CD14-positive monocyte (primary cell): ENCODE data around the gene CD96. TPM values are rescaled to one million over a fixed set of nuclear protein-coding genes. Genes with fewer than 3 reads are reported as not detected.

Experiments
- DNase-seq, 3 donors: peaks; one replicate each; pipeline ENCODE4 v3.0.0-alpha.2; 2011 to 2022
- H2AFZ ChIP-seq: 2 replicates; pipeline ENCODE4 v1.6.0; 2012; ENCODE audit warnings: mild to moderate bottlenecking, low read depth, low read length, inconsistent platforms; ENCODE audit not compliant: insufficient read depth, poor library complexity, severe bottlenecking
- H3K27ac ChIP-seq, 2 donors: 1 replicate in 1 of 2; 2 replicates in 1 of 2; pipeline ENCODE4 v1.5.1; 2012 to 2013; ENCODE audit warnings: low read length in 2 of 2, control low read depth in 1 of 2, inconsistent platforms in 1 of 2, low read depth in 1 of 2, mild to moderate bottlenecking in 1 of 2
- H3K27me3 ChIP-seq, 2 donors: one replicate each; pipeline versions ENCODE4 v1.6.0 to v1.6.1; 2011 to 2013; ENCODE audit warnings: low read length in 2 of 2; ENCODE audit not compliant: control insufficient read depth in 2 of 2, insufficient read depth in 2 of 2
- H3K36me3 ChIP-seq, 2 donors: replicated peaks in 1 of 2; 1 replicate in 1 of 2; 2 replicates in 1 of 2; pipeline versions ENCODE4 v1.5.1 to v1.6.1; 2012 to 2013; ENCODE audit warnings: low read length in 2 of 2, control low read depth in 1 of 2, inconsistent platforms in 1 of 2, mild to moderate bottlenecking in 1 of 2; ENCODE audit not compliant: insufficient read depth in 2 of 2, control insufficient read depth in 1 of 2
- H3K4me1 ChIP-seq, 2 donors: 1 replicate in 1 of 2; 2 replicates in 1 of 2; pipeline versions ENCODE4 v1.5.1 to v1.6.1; 2012 to 2013; ENCODE audit warnings: low read length in 2 of 2, control low read depth in 1 of 2, inconsistent platforms in 1 of 2, mild to moderate bottlenecking in 1 of 2, moderate library complexity in 1 of 2; ENCODE audit not compliant: insufficient read depth in 2 of 2, control insufficient read depth in 1 of 2
- H3K4me2 ChIP-seq: replicated peaks from 2 replicates; pipeline ENCODE3; 2012; ENCODE audit warnings: low read length, moderate library complexity, mild to moderate bottlenecking; ENCODE audit not compliant: poor library complexity, severe bottlenecking; ENCODE audit errors: extremely low read depth
- H3K4me3 ChIP-seq, 3 experiments: fragments of 200-600 bp in 1 of 3; sonication (generic) in 1 of 3; replicated peaks in 1 of 3; 1 replicate in 2 of 3; 2 replicates in 1 of 3; pipeline ENCODE4 v1.5.1; 2011 to 2013; ENCODE audit warnings: low read length in 3 of 3, mild to moderate bottlenecking in 3 of 3, control low read depth in 2 of 3, low read depth in 2 of 3, inconsistent platforms in 1 of 3, moderate library complexity in 1 of 3
- H3K79me2 ChIP-seq: 2 replicates; pipeline ENCODE4 v1.6.0; 2012; ENCODE audit warnings: mild to moderate bottlenecking, control low read depth, inconsistent platforms, low read length, moderate library complexity; ENCODE audit not compliant: insufficient read depth
- H3K9ac ChIP-seq: 2 replicates; pipeline ENCODE4 v1.6.0; 2017; ENCODE audit warnings: low read length, mild to moderate bottlenecking; ENCODE audit not compliant: insufficient read depth, poor library complexity, severe bottlenecking
- H3K9me3 ChIP-seq, 2 donors: replicated peaks in 1 of 2; 1 replicate in 1 of 2; 2 replicates in 1 of 2; pipeline versions ENCODE4 v1.5.1 to v1.6.1; 2012 to 2013; ENCODE audit warnings: low read length in 2 of 2, control low read depth in 1 of 2; ENCODE audit not compliant: control insufficient read depth in 1 of 2, insufficient read depth in 1 of 2
- H4K20me1 ChIP-seq: 2 replicates; pipeline ENCODE4 v1.6.0; 2012; ENCODE audit warnings: mild to moderate bottlenecking, low read length, control low read depth, moderate library complexity; ENCODE audit not compliant: insufficient read depth
- H3K27ac Mint-ChIP-seq, 7 donors: one replicate each; pipeline ENCODE4 v1.8.0; 2020; ENCODE audit warnings: mild to moderate bottlenecking in 7 of 7, mixed read lengths in 7 of 7, moderate library complexity in 6 of 7, inconsistent platforms in 2 of 7
- H3K27me3 Mint-ChIP-seq, 3 donors: one replicate each; pipeline ENCODE4 v1.8.0; 2021 to 2022; ENCODE audit warnings: low read depth in 3 of 3, mild to moderate bottlenecking in 3 of 3, mixed read lengths in 3 of 3, moderate library complexity in 3 of 3, inconsistent platforms in 1 of 3
- H3K36me3 Mint-ChIP-seq, 2 donors: one replicate each; pipeline ENCODE4 v1.8.0; 2020; ENCODE audit warnings: mixed read lengths in 2 of 2, inconsistent platforms in 1 of 2, mild to moderate bottlenecking in 1 of 2
- H3K4me1 Mint-ChIP-seq: one replicate; pipeline ENCODE4 v1.8.0; 2020; ENCODE audit warnings: mild to moderate bottlenecking, mixed read lengths
- H3K4me3 Mint-ChIP-seq, 2 donors: one replicate each; pipeline ENCODE4 v1.8.0; 2020; ENCODE audit warnings: mild to moderate bottlenecking in 2 of 2, mixed read lengths in 2 of 2, moderate library complexity in 1 of 2
- H3K9me3 Mint-ChIP-seq, 7 donors: one replicate each; pipeline ENCODE4 v1.8.0; 2020 to 2022; ENCODE audit warnings: mixed read lengths in 7 of 7, mild to moderate bottlenecking in 6 of 7, moderate library complexity in 6 of 7, inconsistent platforms in 2 of 7
- CTCF ChIP-seq: fragments of 200-600 bp; IDR thresholded peaks from one replicate; pipeline ENCODE4 v1.8.0; 2022; ENCODE audit warnings: antibody characterized with exemption, mild to moderate bottlenecking
- WGBS: methylation state at CpG from one replicate; pipeline ENCODE4 v1.1.5; 2013; ENCODE audit warnings: missing lambda C conversion rate; ENCODE audit not compliant: insufficient coverage; 5-methylcytosine and 5-hydroxymethylcytosine counted together
- intact Hi-C, 2 donors: fragments of 100-400 bp; cut with micrococcal nuclease; formaldehyde crosslinking; loops; one replicate each; pipeline versions ENCODE4 v1.15.0 to v1.15.1; 2023
- polyA plus RNA-seq, 3 donors: library from polyadenylated mRNA; depleted of rRNA in 1 of 3; unstranded in 2 of 3; stranded (reverse) in 1 of 3; fragments of 300-500 nt in 2 of 3; fragments of >200 nt in 1 of 3; fragmentation: Illumina TruSeq in 2 of 3; gene quantifications; 1 replicate in 2 of 3; 2 replicates in 1 of 3; pipeline ENCODE4 v1.2.3, GENCODE V29; 2012 to 2021

Gene CD96
- polyA plus RNA-seq, 3 donors, result 0.05 to 0.97 (median 0.33) TPM

DNA sequence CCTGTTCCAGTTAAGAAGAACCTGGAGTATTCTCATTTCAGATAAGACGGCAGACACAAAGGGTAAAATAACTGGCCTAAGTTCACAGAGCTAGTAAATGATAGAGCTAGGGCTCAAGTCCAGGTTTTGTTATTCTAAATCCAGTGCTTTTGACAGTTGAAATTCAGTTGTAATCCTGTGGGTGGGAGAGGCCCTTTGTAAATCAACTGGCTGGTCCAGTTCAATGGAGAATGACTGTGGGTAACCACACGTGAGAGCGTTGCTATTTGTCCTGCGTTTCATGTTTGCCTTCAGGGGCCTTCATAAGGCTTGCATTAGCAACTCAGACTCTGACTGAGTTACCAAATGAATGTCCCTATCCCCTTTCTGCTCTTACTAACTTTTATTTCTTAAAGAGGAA is 24.2 kb upstream of the CD96 start:
- H3K27me3 Mint-ChIP-seq, result no peaks in the 10 kb centered on the region

DNA sequence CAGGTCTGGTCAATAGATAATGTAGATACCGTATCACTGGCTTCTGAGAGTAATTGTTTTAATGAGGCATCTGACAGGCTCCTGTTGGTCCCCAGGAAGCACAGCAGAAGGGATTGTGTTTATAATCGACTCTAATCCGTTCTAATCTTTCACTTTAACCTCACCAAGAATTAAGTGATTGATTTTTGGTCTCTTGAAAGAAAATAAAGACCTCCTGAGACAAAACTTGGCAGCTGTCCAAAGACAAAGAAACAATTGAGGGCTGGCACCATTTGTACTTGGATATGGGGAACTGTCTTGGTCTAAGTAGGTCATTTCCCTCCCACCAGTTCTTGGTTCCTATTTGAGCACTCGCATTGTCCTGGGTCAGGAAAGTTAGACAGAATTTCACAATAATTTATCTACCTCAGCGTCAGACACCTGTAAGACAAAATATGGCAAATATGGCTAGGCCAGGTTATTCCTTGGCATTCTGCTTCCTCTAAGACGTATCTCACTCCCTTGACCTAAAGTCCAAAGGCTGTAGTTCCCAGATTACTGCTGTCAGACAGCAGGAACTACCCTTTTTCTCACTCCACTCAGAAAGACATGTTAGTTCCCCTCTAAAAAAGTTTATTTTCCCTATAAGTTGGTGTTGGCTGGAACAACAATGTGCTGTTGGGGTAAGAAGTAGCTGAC is 22.7 kb upstream of the CD96 start:
- Histone ChIP-seq H3K9me3 (no peaks in the 10 kb centered on the region), H3K27me3 (no peaks in the 10 kb centered on the region), H3K27ac (no peak overlapping the region), H3K4me2 (no peak overlapping the region), H2AFZ (no peak overlapping the region), H3K9ac (no peak overlapping the region), H3K4me1 (no peaks in the 10 kb centered on the region), H3K36me3 (no peaks in the 10 kb centered on the region), H4K20me1 (no peaks in the 10 kb centered on the region), H3K79me2 (no peaks in the 10 kb centered on the region), H3K4me3 (no peak overlapping the region)
- WGBS, result 90% methylated on average over 3 of the region's 6 CpGs
- no peak overlapping the region for H3K4me3 Mint-ChIP-seq
- no peak for DNase-seq
- TF ChIP-seq CTCF, result no peak
- H3K4me1 Mint-ChIP-seq, result no peaks in the 10 kb centered on the region
- no peaks in the 10 kb centered on the region for H3K36me3 Mint-ChIP-seq
- intact Hi-C loops, result no loop called here
- H3K9me3 Mint-ChIP-seq, result peaks cover 0 to 4% (median 2%) of the 10 kb centered on the region in 7 donors
- no peaks in the 10 kb centered on the region for H3K27me3 Mint-ChIP-seq
- H3K27ac Mint-ChIP-seq, result no peak overlapping the region

More for the DNA sequence above, 24.2 kb upstream of the CD96 start:
- no peak for TF ChIP-seq CTCF
- WGBS, result 100% methylated on average over 3 of the region's 4 CpGs
- H3K9me3 ChIP-seq, result no peaks in the 10 kb centered on the region
- DNase-seq, result no peak
- Mint-ChIP-seq H3K9me3 (peaks cover 0 to 4% (median 0%) of the 10 kb centered on the region in 7 donors), H3K4me3 (no peak overlapping the region), H3K4me1 (no peaks in the 10 kb centered on the region), H3K27ac (no peak overlapping the region), H3K36me3 (no peaks in the 10 kb centered on the region)
- no peaks in the 10 kb centered on the region for H3K36me3 ChIP-seq
- no peak overlapping the region for H2AFZ ChIP-seq
- H4K20me1 ChIP-seq, result no peaks in the 10 kb centered on the region
- no peaks in the 10 kb centered on the region for H3K79me2 ChIP-seq
- no peak overlapping the region for H3K4me3 ChIP-seq
- intact Hi-C loops, result no loop called here
- H3K4me1 ChIP-seq, result no peaks in the 10 kb centered on the region
- no peak overlapping the region for H3K27ac ChIP-seq
- no peak overlapping the region for H3K4me2 ChIP-seq
- no peaks in the 10 kb centered on the region for H3K27me3 ChIP-seq
- no peak overlapping the region for H3K9ac ChIP-seq
